HepG2 (cell line): Measurements from ENCODE around the gene OS9. TPM values are rescaled to one million over a fixed set of nuclear protein-coding genes. Genes with fewer than 3 reads are reported as not detected.

ENCODE experiments used
- DPF2 ChIP-seq: sonication (generic); formaldehyde crosslinking; IDR thresholded peaks from 2 replicates; pipeline ENCODE4 v1.4.0; 2020; ENCODE audit warnings: mild to moderate bottlenecking, low read depth, missing genetic modification reagents, borderline replicate concordance
- EEA1 ChIP-seq: sonication (generic); formaldehyde crosslinking; IDR thresholded peaks from 2 replicates; pipeline ENCODE4 v1.5.1; 2020; ENCODE audit warnings: mild to moderate bottlenecking, missing genetic modification reagents, borderline replicate concordance
- FOXC1 ChIP-seq: sonication (generic); formaldehyde crosslinking; IDR thresholded peaks from 2 replicates; pipeline ENCODE4 v1.8.0; 2022; ENCODE audit warnings: mild to moderate bottlenecking, missing genetic modification reagents, borderline replicate concordance
- HES4 ChIP-seq: sonication (generic); formaldehyde crosslinking; IDR thresholded peaks from 2 replicates; pipeline ENCODE4 v1.9.0; 2021; ENCODE audit warnings: mild to moderate bottlenecking, missing genetic modification reagents, borderline replicate concordance
- MED1 ChIP-seq: sonication (generic); formaldehyde crosslinking; IDR thresholded peaks from 2 replicates; pipeline ENCODE4 v1.4.0; 2020; ENCODE audit warnings: missing genetic modification reagents
- MYPOP ChIP-seq: sonication (generic); formaldehyde crosslinking; IDR thresholded peaks from 2 replicates; pipeline ENCODE4 v1.8.1; 2023; ENCODE audit warnings: mild to moderate bottlenecking, moderate library complexity, missing genetic modification reagents
- THAP11 ChIP-seq: IDR thresholded peaks from 2 replicates; pipeline ENCODE4 v1.6.1; 2016; ENCODE audit warnings: missing biosample characterization, missing genetic modification reagents
- XRCC5 ChIP-seq: fragments of 200-400 bp; formaldehyde crosslinking; optimal IDR thresholded peaks from 2 replicates; pipeline ENCODE3; 2017; ENCODE audit warnings: mild to moderate bottlenecking, low read length
- YY1 ChIP-seq: IDR thresholded peaks from 2 replicates; pipeline ENCODE4 v1.6.1; 2011; ENCODE audit warnings: low read length, low read depth, moderate library complexity, mild to moderate bottlenecking; ENCODE audit not compliant: insufficient read depth, insufficient replicate concordance
- ZNF318 ChIP-seq: sonication (generic); formaldehyde crosslinking; IDR thresholded peaks from 2 replicates; pipeline ENCODE4 v1.4.0; 2020; ENCODE audit warnings: mild to moderate bottlenecking, missing genetic modification reagents
- ZNF468 ChIP-seq: sonication (generic); formaldehyde crosslinking; IDR thresholded peaks from 2 replicates; pipeline ENCODE4 v1.8.0; 2022; ENCODE audit warnings: mild to moderate bottlenecking, moderate library complexity, missing genetic modification reagents
- ZNF501 ChIP-seq: sonication (generic); formaldehyde crosslinking; IDR thresholded peaks from 2 replicates; pipeline ENCODE4 v1.5.1; 2020; ENCODE audit warnings: mild to moderate bottlenecking, moderate library complexity, missing genetic modification reagents
- ZNF577 ChIP-seq: sonication (generic); formaldehyde crosslinking; IDR thresholded peaks from 2 replicates; pipeline ENCODE4 v1.4.0; 2020; ENCODE audit warnings: mild to moderate bottlenecking, low read depth, missing genetic modification reagents, borderline replicate concordance
- ZNF720 ChIP-seq: sonication (generic); formaldehyde crosslinking; IDR thresholded peaks from 2 replicates; pipeline ENCODE4 v1.4.0; 2020; ENCODE audit warnings: missing genetic modification reagents
- ZSCAN30 ChIP-seq: sonication (generic); formaldehyde crosslinking; IDR thresholded peaks from 2 replicates; pipeline ENCODE4 v1.5.0; 2020; ENCODE audit warnings: mild to moderate bottlenecking, missing genetic modification reagents
- polyA plus RNA-seq, 8 experiments: library from polyadenylated mRNA; depleted of rRNA in 3 of 8; stranded (reverse) in 7 of 8; unstranded in 1 of 8; fragments of >200 nt; fragmentation: Illumina TruSeq in 4 of 8; extraction: Trizol in 4 of 8; gene quantifications; 2 replicates each; pipeline versions ENCODE4 v1.2.1 to v1.2.3, GENCODE V29; 2011 to 2016; ENCODE audit warnings: low read depth in 4 of 8, missing spikeins in 1 of 8, mixed read lengths in 1 of 8; ENCODE audit not compliant: insufficient read depth in 1 of 8
- total RNA-seq, 5 experiments: library from RNA; depleted of rRNA; stranded (reverse); fragments of >200 nt; fragmentation: Illumina TruSeq; extraction: Trizol; gene quantifications; 2 replicates each; pipeline ENCODE4 v1.2.3, GENCODE V29; 2016; ENCODE audit warnings: low read depth in 1 of 5
- TF ChIP-seq, protein P1 (sequence below): sonication (generic); formaldehyde crosslinking; IDR thresholded peaks from 2 replicates; pipeline ENCODE4 v1.8.0; 2022; ENCODE audit warnings: low read depth, missing genetic modification reagents

Gene OS9
- total and polyA plus RNA-seq, 2 of the 13 experiments (the other 11 are each of a cell fraction or from before 2014, with no cell fraction given), result 156 to 206 TPM

DNA sequence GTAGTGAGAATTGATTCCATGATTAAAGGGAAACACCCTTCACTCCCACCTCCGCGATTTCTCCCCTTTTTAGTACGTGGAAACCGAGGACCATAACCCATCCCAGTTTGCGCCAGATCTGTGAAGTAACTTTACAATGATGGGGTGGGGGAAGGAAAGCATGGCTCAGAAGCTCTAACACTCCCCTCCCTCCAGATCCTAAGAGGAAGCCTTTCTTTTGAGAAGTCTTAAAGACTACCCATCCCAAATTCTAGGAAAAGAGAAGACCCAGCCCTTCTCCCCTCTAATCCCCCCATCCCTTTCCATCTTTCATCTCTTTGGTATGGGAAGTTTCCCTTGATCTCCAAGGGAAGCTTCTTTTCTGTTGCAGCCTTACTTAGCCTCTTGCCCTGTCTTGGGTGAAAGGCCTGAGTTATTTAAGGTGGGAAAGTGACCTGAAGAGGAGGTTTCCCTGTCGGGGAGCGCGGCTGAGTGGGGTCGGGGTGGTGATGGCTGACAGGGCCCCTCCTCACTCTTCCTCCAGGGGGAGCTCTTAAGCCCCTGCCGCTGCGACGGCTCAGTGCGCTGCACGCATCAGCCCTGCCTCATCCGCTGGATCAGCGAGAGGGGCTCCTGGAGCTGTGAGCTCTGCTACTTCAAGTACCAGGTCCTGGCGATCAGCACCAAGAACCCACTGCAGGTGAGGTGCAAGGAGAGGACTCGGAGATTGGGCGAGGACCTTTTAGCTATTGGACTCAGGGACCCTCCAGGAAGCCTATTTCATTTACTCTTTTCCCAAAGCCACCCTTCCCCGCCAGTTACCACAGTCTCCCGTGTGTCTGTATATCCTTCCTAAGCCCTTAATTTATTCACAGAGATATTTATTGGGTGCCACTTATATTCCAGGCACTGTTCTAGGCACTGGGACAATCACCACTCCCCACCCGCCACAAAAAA, 62.7 kb downstream of the OS9 start (continued):
- TF ChIP-seq THAP11 (CRISPR knock-in tag) (peak; percentile 26; the same call in 1 of the 2 replicates), FOXC1 (CRISPR knock-in tag) (no peak), ZNF318 (CRISPR knock-in tag) (no peak), MED1 (no peak), ZNF577 (no peak), ZNF468 (CRISPR knock-in tag) (no peak), HES4 (CRISPR knock-in tag) (0 out of 2 replicates have a peak, but pooled peaks have one; percentile 40), ZNF720 (CRISPR knock-in tag) (no peak), XRCC5 (peak; percentile 89), MYPOP (0 out of 2 replicates have a peak, but pooled peaks have one; percentile 34), DPF2 (CRISPR knock-in tag) (no peak), EEA1 (CRISPR knock-in tag) (no peak), ZSCAN30 (CRISPR knock-in tag) (no peak), ZNF501 (0 out of 2 replicates have a peak, but pooled peaks have one; percentile 35), YY1 (peak; percentile 66)
- TF ChIP-seq, protein P1, sequence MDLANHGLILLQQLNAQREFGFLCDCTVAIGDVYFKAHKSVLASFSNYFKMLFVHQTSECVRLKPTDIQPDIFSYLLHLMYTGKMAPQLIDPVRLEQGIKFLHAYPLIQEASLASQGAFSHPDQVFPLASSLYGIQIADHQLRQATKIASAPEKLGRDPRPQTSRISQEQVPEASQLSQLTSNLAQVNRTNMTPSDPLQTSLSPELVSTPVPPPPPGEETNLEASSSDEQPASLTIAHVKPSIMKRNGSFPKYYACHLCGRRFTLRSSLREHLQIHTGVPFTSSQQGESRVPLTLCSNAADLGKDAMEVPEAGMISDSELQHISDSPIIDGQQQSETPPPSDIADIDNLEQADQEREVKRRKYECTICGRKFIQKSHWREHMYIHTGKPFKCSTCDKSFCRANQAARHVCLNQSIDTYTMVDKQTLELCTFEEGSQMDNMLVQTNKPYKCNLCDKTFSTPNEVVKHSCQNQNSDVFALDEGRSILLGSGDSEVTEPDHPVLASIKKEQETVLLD, result no peak
